Activated CD8-positive, alpha-beta memory T cell treated with anti-CD3 and anti-CD28 coated beads for 4 hours (primary cell): ENCODE measurements around the gene CMTM3.
"Not testable (repeated sequence)": the region's sequence is repeated elsewhere in the genome, so short reads cannot be mapped to it uniquely, and the experiment has no call there.

ENCODE experiments used
- DNase-seq, 2 donors: peaks; one replicate each; pipeline ENCODE4 v3.0.0-alpha.2; 2020; ENCODE audit warnings: low read depth in 2 of 2

CMTM3 gene, protein sequence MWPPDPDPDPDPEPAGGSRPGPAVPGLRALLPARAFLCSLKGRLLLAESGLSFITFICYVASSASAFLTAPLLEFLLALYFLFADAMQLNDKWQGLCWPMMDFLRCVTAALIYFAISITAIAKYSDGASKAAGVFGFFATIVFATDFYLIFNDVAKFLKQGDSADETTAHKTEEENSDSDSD

DNA sequence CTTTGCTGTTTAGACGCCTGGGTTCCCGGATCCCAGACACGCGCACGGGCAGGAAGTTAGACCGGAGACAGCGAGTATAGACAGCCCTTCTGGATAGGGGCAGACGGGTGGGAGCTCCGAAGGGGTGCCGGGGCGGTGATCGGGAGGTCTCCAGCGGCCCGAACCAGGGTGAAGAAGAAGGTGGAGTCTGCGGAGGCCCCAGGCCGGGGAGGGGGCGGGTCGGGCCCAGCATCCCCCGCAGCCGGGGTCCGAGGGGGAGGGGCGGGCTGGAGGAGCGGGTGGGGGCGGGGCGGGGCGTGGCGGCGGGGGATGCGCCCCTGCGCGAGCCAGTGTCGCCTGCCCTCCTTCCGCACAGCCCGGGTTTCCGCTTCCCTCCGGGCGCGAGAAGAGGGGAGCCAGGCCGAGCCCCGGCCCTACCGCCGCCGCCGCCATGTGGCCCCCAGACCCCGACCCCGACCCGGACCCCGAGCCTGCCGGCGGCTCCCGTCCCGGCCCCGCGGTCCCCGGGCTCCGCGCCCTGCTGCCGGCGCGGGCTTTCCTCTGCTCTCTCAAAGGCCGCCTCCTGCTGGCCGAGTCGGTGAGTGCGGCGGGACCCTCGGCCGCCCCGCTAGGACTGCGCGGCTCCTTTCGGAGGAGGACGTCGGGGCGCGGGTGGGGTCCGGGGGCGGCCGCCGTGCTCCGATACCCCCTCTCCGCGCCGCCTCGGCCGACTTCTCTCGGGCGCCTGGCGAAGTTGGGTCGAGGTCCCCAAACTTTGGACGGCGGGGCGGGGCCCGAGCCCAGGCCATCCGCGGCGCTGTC, at the start of gene CMTM3:
Gene CMTM3, plus strand, starts transcription at position 329 of the 801 bp plus-strand sequence. Its CDS starts 102 bp downstream, at position 431.
- peak; percentile 36 to 38 for DNase-seq

DNA sequence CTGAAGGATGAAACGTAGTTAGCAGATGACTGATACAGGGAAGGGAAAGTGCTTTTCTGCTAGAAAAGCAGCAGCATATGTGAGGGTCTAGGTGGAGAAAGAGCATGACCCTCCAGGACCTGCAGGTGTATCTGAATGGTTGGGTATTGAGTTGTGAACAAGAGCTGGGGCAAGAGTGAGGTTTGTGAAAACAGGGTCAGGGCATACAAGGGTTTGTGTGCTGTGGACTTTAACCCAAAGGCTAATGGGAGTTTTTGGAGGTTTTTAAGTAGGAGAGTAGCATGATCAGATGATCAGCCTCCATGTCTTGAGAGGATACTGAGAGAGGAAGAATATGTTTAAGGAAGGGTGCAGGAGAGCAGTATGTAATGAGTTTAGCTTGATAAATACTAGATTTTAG, 44.4 kb upstream of the CMTM3 start:
- no peak for DNase-seq

DNA sequence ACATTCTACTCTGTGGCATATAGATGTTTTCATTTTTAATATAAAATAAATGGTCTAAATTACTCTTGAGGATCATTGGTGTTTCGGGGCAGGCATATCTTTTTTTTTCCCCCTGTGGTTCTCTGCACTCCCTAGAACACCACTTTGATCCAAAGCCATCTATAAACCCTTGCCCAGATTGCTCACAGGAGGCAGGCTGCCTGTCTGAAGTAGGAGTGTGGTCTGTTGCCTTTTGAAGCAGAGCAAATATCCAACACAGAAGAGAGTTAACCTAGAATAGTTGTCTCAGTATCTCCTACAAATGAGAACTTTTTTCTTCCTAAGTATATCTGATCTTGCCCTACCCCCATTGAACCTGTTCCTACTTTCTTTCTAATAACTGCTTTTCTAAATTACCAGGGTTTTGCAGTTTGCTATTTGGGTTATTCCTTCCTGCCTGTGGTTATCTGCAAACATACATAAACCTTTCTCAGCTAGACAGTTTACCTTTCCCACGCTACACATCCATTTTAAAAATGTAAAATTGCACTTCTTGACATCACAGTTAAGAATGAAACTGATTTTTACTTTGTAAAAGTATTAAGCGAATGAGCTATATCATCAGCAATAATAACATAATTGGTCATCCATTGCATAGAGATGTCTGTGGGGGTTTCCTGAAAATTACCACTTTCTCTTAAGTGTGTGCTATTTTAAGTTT, 43.0 kb upstream of the CMTM3 start:
- DNase-seq: no peak

DNA sequence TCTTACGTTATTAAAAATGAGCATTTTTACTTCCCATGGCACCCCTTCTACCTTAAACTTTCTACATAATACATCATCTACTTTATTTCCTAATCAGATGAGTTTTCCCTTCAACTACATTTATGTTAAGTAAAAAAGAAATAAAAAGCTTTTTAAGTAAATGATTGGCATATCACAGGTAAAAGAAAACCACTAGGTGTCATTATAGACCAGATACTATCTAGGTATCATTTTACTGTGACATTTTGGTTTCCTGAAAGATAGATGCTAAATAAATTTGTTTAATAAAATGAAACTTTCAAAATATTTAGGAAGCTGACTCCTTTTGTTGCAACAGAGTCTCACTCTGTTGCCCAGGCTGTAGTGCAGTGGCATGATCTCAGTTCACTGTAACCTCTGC, 42.1 kb upstream of the CMTM3 start:
- DNase-seq: no peak

DNA sequence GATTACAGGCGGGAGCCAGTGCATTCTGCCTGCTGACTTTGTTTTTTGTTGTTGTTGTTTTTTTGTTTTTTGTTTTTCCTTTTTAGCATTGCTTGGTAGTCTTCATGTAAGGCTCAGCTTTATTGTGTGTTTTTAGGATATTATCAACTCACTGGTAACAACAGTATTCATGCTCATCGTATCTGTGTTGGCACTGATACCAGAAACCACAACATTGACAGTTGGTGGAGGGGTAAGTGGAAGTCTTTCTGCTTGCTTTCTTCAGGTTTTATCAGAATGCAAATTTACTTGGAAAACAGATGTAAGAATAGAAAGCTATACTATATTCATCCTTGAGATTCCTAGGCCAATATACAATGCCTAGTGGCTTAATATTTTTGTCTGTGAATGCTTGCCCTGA, 41.5 kb upstream of the CMTM3 start:
- DNase-seq: no peak

DNA sequence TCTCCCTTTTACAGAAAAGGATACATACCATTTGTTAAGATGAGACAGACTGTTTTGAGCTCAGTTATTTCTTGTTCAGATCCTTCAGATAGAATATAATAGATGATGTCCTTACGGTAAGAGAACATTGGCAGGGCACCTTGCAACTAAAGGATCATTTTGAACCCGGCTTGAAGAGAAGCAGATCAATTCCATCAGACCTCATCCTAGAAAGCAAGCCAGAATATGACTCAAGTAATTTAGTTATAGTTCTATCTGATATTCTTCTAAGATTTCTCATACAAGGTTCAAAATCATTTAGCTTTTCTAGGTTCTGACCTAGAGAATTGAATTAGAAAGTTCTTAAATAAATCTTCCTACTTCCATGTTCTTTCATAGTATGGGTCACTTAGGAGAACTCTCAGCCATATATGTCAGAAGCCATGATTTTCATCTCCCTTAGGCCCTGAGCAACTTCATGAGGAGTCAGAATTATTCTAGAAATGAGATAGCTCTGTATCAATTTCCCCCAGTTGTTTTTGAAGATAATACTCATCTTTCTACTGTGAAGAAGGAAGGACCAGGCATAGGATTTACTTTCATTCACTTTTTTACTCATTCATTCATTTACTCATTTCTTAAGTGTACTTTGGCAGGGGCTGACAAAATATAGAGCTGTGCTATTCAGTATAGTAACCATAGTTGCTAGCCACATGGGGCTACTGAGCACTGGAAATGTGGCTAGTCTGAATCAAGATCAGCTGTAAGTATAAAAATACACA, 40.8 kb upstream of the CMTM3 start:
- DNase-seq: no peak

DNA sequence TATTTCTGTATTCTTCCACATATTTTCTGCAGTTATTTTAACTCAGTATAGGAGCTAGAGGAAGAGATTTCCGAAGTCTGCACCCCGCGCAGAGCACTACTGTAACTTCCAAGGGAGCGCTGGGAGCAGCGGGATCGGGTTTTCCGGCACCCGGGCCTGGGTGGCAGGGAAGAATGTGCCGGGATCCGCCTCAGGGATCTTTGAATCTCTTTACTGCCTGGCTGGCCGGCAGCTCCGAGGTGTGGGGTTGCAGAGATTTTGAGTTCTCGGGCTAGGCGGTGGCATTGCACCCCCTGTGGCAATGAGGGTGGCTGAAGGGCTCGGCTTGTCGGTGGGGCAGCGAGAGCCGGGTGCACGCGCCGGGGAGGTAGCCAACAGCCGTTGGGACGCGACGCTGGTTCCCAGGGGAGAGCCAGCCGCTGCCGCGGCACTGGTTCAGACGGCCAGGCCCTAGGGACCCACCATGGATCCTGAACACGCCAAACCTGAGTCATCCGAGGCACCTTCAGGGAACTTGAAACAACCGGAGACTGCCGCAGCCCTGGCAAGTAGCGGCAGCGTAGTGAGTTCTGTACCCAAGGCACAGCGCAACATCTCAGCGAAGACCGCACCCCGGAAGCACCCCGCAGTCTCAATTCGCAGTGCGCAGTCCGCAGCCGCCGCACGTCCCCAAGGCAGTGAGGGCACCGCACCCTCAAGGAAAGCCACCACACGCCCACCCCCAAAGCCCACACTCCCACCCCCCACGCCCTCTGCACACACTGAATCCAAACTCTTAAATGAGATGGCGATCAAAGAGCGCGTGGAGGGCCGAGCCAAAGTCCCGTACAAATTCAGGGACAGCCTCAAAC, 38.2 kb upstream of the CMTM3 start, which contains the start of gene CMTM1:
Gene CMTM1, plus strand, starts transcription at position 389 of the 851 bp plus-strand sequence. Its CDS starts 75 bp downstream, at position 464.
- DNase-seq: no peak

DNA sequence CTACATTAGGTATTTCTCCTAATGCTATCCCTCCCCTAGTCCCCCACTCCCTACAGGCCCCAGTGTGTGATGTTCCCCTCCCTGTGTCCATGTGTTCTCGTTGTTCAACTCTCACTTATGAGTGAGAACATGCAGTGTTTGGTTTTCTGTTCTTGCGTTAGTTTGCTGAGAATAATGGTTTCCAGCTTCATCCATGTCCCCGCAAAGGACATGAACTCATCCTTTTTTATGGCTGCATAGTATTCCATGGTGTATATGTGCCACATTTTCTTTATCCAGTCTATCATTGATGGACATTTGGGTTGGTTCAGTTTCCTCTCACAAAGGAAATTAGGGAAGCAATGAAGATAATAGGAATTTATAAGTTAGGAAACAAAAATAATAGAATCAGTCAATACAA, 37.2 kb upstream of the CMTM3 start:
- DNase-seq: not testable (repeated sequence)

DNA sequence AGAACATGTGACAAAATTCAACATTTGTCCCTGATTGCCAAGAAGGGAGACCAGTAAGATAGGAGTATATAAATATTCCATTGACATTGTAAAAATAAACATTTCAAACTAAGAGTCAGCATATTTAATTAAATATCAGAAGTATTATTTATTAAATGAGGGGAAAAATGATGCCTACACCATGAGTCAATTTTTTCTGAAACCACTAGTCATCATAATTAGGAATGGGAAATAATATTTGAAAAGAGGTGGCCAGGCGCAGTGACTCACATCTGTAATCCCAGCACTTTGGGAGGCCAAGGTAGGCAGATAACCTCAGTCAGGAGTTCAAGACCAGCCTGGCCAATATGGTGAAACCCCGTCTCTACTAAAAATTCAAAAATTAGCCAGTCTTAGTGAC, 36.1 kb upstream of the CMTM3 start:
- DNase-seq: no peak

DNA sequence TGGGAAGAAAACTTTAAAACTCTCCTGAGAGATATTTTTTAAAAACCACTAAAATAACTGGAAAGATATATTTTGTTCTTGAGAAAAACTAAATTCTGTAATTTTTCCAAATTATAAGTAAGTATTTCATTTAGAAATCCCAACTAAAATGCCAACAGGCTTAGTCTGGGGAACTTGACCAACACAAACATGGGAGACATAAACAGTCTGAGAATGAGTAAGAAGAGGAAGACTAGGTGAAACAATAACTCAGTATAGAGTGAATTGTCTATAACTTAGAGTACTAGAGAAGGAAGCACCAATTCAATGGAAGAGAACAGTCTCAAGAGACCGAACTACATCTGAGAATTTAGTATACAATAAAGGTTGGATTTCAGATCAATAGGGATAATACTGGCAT, 35.4 kb upstream of the CMTM3 start:
- no peak for DNase-seq

DNA sequence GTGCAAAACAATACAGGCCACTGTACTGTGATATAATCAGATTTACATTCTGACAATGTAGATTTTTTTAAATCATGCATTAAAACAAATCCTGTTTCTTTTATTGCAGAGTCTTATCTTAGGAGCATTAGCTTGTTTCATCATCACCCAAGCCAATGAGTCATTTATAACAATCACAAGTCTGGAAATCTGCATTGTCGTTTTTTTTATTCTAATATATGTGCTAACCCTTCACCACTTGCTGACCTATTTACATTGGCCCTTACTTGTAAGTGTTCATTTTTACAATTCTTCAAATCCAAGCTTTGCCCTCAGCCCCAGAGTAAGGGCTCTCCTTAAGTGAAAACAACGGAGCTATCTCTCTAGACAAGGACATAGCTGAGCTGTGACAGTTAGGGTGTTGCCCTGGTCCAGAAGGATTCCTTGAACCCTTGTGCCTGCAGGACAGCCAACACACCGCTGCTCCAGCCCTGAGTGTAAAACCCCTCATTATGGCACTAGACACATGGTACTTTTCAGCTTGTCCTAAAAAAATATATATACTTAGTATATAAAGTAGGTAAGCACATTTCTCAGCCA, 34.6 kb upstream of the CMTM3 start:
- no peak for DNase-seq

DNA sequence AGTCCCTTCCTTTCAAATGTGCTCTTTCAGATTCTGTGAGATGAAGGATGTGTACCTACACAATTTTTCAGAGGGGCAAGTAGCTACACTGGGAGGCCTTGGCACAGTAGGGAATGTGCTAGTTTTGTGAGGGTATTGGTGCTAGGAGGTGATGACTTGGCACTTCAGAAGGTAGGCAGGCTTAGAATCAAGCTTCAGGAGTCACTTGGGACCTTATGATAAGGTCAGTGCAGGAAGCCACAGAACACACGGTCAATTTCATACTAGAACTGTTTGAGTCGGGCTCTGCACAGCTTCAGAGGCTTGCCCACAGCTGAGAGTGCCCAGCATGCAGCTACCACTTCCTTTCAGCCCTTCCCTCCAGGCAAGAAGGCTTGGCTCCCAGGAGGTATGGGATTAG, 32.1 kb upstream of the CMTM3 start:
- no peak for DNase-seq

DNA sequence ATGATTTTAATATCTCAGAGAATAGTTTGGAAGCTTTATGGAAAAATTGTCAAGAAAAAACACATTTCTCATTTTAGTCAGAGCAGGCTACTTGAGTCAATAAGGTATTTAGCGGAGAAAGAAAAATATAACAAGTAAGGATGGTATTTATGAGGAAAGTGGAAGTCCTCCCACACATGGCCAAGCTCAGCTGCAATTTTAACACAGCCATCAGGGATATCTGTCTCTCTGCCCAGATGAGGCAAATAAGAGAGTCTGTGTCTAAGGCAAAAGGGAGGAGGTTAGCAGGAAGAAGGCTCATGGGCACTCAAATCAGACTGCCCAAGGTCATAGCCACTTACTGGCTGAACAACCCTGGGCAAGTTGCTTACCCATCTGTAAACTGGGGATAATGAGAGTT, 30.4 kb upstream of the CMTM3 start:
- DNase-seq: no peak

DNA sequence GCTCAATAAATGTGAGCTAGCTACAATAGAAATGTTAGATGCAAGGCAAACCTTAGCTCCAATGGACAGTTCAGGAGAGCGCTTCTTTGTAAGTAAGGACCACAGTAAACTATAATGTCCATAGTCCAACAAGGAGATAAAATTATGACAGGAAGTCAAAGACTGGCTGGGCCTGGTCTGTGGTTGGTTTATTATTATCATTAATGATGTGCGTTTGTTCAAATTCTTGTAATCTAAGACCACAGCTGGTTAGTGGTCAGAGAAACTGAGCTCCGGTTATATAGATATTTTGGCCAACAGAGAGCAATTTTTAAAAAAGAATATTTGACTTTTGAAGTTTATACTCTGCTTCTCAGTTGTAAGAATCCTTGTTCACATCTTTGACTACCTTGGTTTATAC, 30.0 kb upstream of the CMTM3 start:
- DNase-seq: no peak

DNA sequence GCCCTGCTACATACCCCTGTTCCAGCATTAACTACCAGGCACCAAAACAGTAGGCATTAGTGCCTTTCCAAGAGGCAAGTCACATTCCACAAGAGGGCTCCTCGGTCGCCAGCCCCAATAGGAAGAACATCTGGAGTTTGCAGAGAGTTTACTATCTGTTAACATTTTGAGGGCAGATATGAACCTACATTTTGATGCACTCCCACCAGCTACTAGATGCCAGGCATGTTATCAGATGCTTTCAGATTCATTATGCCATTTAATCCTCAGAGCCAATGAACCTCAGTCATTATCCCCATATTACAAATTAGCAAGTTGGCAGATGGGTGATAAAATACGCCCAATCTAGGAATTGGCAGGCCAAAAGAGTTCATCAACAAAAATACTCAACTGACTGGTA, 29.4 kb upstream of the CMTM3 start:
- DNase-seq: no peak

DNA sequence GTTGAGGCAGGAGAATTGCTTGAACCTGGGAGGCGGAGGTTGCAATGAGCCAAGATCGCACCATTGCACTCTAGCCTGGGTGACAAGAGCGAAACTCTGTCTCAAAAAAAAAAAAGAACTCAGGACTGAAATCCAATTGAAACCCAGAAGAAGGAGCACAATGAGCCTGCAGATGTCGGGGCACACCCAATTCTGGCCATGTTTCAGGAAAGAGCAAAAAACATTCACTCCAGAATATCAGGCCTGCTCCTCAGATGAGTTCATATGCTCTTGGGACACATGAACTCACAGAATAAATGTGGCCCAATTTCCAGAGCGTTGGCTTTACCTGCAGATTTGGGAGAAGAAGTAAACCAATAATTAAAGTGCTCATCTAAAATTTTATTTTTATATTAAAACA, 28.2 kb upstream of the CMTM3 start:
- DNase-seq: no peak

DNA sequence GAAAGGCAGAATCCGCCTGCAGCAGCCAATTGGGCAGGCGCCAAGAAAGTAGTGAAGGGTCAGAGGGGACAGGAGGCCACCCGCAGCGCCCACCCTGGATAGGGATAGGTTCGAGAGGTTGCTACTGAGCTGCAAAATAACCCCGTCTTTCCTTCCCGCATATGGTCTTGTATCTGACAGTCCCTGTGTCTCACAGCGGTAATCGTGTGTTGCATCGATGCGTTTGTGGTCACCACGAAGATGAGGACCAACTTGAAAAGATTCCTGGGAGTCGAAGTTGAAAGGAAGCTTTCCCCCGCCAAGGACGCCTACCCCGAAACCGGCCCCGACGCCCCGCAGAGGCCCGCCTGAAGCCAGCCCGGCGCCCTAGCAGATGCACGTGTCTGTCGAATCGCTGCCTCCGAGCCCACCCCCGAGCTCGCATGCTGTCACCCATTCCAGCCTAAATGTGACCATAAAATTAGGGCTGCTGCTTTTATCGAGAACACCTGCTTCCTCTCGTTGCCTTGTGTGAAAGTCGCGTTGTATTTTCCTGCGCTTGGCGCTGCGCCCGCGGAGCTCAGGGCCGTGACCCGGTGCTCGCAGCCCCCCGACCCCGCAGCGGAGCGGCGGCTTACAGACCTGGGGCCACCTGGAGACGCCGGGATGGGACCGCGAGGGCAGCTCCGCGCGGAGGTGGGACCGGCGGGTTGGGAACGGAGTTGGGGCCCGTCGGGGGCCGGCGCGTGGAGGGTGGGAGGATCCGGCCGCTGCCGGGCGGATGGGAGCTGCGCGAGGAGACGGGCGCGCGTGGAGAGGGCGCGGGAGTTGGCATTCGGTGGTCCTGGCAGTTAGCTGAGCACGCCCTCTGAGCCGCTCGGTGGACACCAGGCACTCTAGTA, 25.6 kb upstream of the CMTM3 start, which contains the start of gene CMTM2:
Gene CMTM2, plus strand, starts transcription at position 813 of the 881 bp plus-strand sequence. CDS start 145 bp downstream, outside the sequence.
- no peak for DNase-seq

DNA sequence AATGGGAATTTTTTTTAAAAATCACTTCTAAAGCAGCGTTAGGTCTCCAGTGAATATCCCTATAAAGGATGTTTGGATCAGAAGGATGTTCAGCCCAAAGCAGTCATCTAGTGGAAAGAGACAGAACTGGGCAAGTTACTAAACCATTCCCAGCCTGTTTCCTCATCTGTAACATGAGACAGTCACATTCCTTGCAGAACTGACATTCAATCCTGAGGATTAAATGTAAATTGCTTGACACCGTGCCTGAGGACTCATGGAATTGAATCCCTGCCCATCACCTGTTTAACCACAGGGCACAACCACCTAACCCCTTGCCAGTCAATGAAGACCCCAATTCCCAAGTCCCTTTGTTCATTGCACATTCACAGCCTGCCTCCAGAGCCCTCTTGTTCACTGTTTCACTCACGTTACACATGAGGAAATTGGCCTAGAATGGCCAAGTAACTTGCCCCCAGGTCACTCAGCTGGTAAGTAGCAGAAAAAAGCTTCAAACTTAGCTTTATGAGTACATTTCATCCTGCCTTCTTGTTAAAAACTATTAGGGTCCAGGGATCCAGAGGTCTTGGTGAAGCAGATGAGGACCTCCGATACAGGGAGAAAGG, 23.8 kb upstream of the CMTM3 start:
- DNase-seq: no peak
